ENCODE data around the gene ZNF442.
"Not testable (repeated sequence)": the region's sequence is repeated elsewhere in the genome, so short reads cannot be mapped to it uniquely, and the experiment has no call there.

ZNF442 gene

DNA sequence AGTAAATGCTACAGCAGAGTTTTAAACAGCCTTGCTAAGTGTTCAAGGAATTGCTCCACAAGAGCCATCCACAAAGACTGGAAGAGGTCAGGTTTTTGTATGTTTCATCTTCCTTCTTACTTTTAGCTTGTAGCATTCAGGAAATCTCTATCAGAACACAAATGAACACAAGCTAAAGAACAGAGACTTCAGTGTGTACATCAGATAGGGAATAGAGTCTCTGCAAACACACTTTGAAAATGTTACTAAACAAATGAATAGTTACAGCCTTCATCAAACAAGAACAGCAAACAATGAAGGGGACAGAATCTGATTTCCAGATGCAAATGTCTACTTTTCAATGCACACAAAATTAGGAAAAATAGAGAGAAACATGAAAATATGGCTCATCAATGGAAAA lies 39.8 kb downstream of the ZNF442 start:
- DNase-seq, result no peak

- no peak for DNase-seq
Measured at GRCh38 chr19:12318782-12319413, 46.6 kb downstream of the ZNF442 start.

DNA sequence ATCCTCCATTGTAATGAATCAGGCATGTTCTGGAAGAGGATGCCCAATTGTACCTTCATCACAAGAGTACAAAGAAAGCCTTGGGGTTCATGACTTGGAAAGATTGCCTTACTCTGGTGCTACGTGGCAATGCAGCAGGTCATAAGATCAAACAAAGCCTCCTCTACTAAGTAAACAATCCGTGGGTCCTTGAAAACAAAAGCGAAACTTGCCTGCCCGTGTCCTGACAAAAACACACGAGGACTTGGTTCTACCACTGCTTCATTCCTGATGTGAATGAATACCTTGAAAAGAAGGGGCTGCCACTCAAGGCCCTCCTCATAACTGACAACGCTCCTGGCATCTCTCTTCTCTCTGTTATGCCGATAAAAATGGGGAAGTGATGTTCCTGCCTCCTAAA lies 50.9 kb downstream of the ZNF442 start:
- DNase-seq, result no peak

DNA sequence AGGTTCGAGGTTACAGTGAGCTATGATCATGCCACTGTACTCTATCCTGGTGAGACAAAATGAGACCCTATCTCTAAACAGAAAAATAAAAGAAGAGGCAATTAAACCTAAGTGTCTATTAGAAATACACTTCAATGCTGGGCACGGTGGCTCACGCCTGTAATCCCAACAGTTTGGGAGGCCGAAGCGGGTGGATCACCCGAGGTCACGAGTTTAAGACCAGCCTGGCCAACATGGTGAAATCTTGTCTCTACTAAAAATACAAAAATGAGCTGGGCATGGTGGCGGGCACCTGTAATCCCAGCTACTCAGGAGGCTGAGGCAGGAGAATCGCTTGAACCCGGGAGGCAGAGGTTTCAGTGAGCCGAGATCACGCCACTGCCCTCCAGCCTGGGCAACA lies 56.6 kb downstream of the ZNF442 start:
- not testable (repeated sequence) for DNase-seq

Data from NCI-H146 (cell line).